ENCODE data around the gene PHF1.

Gene PHF1

DNA sequence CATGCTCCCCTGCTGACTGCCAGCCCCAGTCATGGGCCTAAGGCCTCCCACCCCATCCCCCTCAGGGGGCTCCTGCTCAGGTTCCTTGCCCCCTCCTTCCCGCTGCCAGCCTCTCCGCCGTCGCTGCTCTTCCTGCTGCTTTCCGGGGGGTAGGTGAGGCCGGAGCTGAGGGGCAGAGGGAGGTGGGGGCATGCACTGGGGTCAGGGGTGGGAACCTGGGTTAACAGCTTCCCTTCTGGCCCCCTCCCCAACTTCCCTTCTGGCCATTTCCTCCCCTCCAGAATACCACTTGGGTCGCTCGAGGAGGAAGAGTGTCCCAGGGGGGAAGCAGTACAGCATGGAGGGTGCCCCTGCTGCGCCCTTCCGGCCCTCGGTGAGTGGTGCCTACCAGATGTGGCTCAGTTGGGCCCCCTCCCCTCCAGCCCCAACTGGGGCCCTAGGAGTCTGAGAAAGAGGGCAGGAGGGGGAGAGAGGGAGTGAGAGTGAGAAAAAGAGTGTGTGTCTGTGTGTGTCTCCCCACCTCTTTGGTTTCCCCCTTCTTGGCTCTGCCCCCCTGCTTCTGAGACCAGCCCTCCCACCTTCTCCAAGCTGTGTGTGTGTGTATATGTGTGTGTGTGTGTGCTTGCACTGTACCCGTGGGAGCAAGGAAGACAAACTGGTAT lies 21.2 kb downstream of the PHF1 start:
- DNase-seq (ENCODE audit: low read depth in 2 of 2) = no peak

GRCh38 chr6:33432546-33432945 lies 21.7 kb downstream of the PHF1 start:
- DNase-seq (ENCODE audit: low read depth in 2 of 2) = no peak

- no peak for DNase-seq (ENCODE audit: low read depth in 2 of 2)
These were observed 22.3 kb downstream of the PHF1 start for GRCh38 chr6:33433001-33433543.

GRCh38 chr6:33433544-33434191 lies 22.9 kb downstream of the PHF1 start:
- DNase-seq (ENCODE audit: low read depth in 2 of 2) = no peak

DNA sequence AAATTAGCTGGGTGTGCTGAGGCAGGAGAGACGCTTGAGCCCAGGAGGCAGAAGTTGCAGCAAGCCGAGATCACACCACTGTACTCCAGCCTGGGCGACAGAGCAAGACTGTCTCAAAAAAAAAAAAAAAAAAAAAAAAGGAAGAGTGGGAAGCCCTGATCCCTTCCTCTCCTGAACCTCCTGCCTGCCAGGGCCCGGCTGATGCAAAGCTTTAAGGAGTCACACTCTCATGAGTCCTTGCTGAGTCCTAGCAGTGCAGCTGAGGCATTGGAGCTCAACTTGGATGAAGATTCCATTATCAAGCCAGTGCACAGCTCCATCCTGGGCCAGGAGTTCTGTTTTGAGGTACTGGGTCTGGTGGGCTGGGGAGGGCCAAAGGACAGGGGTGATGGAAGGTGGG lies 24.1 kb downstream of the PHF1 start:
- no peak for DNase-seq (ENCODE audit: low read depth in 2 of 2)

GRCh38 chr6:33437666-33438065 lies 26.9 kb downstream of the PHF1 start:
- no peak for DNase-seq (ENCODE audit: low read depth in 2 of 2)

DNA sequence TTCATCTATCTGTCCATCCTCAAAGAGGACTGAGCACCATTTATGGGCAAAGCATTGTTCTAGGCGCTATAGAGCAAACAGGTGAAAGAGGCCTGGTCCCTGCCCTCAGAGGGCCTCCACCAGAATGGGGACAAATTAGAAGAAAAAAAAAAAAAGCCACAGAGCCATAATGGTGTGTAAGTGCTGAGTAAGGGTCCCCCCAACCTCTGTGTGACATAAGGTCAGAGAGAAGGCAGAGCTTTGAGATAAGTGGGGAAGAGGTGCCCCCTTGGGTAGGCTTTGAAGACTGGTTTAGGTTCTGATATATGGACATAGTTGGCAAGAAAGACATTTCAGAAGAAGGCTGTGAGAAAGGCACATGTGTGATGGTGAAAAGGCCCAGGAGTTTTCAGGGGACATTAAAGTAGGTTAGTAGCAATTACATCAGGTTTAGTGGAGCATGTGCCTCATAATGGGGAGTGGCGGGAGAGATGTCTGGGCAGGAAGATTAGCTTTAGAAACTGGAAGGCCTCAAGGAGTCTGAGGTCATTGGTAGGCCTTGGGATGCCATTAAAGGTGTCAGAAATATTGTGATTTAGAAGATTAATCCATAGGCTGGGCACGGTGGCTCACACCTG lies 28.3 kb downstream of the PHF1 start:
- DNase-seq (ENCODE audit: low read depth in 2 of 2) = no peak

GRCh38 chr6:33439956-33440648 lies 29.3 kb downstream of the PHF1 start:
- DNase-seq (ENCODE audit: low read depth in 2 of 2) = no peak

DNA sequence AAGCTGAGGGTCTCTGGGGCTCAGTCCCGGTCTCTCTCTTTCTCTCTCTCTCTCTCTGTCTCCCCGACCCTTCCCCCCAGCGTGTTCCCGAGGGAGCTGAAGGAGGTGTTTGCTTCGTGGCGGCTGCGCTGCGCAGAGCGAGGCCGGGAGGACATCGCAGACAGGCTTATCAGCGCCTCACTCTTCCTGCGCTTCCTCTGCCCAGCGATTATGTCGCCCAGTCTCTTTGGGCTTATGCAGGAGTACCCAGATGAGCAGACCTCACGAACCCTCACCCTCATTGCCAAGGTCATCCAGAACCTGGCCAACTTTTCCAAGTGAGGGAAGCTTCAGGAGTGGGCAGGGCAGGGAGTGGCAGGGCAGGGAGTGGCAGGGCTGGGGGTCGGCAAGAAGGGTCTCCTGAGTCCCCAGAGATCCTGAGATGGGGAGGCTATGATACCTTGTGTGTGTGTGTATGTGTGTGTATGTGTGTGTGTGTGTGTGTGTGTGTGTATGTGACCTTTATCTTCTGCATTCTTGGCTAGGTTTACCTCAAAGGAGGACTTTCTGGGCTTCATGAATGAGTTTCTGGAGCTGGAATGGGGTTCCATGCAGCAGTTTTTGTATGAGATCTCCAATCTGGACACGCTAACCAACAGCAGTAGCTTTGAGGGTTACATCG lies 30.0 kb downstream of the PHF1 start:
- no peak for DNase-seq (ENCODE audit: low read depth in 2 of 2)

- no peak for DNase-seq (ENCODE audit: low read depth in 2 of 2)
These were observed 30.6 kb downstream of the PHF1 start for GRCh38 chr6:33441457-33441856.

- DNase-seq (ENCODE audit: low read depth in 2 of 2) = no peak
These were observed 31.5 kb downstream of the PHF1 start for GRCh38 chr6:33442283-33442682.

DNA sequence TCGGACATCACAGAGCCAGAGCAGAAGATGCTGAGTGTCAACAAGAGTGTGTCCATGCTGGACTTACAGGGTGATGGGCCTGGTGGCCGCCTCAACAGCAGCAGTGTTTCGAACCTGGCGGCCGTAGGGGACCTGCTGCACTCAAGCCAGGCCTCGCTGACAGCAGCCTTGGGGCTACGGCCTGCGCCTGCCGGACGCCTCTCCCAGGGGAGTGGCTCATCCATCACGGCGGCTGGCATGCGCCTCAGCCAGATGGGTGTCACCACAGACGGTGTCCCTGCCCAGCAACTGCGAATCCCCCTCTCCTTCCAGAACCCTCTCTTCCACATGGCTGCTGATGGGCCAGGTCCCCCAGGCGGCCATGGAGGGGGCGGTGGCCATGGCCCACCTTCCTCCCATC lies 32.2 kb downstream of the PHF1 start:
- DNase-seq (ENCODE audit: low read depth in 2 of 2) = no peak

GRCh38 chr6:33443619-33444504 lies 33.0 kb downstream of the PHF1 start:
- no peak for DNase-seq (ENCODE audit: low read depth in 2 of 2)

DNA sequence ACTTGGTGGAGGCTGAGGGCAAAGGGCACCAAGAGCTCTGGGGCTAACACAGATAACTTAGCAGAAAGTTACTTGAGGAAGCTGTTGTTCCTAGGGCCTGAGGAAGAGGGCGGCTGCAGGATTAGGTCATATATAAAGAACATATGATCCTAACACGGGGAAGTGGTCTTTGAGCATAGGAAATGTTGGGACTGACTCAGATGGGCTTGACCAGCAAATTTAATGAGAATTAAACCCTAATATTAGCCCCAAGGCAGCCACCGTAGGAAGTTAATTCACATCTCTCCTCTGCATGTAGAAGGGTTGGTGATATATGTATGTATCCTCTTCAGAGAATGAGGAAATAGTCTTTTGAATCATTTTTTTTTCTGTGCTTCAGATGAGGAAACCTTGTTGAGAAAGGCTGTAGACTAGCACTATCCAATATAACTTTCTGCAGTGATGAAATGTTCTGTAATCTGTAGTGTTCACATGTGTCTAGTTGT lies 34.3 kb downstream of the PHF1 start:
- no peak for DNase-seq (ENCODE audit: low read depth in 2 of 2)

DNA sequence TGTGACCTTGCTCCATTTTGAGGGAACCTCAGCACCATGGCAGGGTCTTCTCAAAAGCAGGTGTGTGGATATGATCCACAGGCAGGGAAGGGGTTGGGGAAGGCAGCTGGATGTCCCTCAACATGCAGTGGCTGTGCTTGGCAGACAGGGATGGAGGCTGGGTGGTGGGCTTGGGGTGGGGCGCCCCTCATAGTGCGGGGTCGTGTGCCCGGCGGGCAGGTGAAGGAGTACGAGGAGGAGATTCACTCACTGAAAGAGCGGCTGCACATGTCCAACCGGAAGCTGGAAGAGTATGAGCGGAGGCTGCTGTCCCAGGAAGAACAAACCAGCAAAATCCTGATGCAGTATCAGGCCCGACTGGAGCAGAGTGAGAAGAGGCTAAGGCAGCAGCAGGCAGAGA lies 35.5 kb downstream of the PHF1 start:
- no peak for DNase-seq (ENCODE audit: low read depth in 2 of 2)

GRCh38 chr6:33450434-33450833 lies 39.6 kb downstream of the PHF1 start:
- DNase-seq (ENCODE audit: low read depth in 2 of 2) = no peak

DNA sequence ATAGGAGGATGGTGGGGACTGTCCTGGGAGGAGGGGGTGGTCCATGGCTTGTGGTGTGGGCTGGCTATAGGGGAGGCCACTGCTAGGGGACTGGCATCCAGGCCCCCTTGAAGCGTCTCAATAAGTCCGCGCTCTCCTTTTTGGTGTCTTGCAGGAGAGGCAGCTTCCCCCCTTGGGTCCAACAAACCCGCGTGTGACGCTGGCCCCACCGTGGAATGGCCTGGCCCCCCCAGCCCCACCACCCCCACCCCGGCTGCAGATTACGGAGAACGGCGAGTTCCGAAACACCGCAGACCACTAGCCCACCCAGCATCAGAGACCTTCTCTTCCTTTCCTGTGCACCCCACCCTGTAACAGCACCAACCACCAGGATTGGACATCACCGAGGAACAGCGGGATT lies 40.8 kb downstream of the PHF1 start:
- DNase-seq (ENCODE audit: low read depth in 2 of 2) = no peak

DNA sequence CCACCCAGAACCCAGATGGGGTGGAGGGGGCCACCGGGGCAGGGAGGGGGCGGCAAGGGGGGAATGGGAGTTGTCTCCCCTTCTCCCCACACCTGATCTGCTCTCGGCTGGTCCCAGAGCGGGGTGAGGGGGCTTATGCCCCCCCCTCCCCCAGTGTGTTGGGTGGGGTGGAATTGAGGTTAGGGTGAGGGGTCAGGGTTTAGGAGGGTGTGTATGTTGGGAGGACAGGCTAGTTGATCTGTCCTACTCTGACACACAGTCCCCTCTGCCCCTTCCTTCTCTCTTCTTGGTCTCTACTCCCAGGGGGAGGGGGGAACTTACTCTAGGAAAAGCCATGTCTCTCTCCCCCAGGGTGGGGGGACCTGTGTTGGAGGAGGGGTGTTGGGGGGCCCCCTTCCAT lies 41.7 kb downstream of the PHF1 start:
- no peak for DNase-seq (ENCODE audit: low read depth in 2 of 2)

- no peak for DNase-seq (ENCODE audit: low read depth in 2 of 2)
These were observed 42.7 kb downstream of the PHF1 start for GRCh38 chr6:33453393-33454008.

All from stimulated activated CD8-positive, alpha-beta memory T cell treated with anti-CD3 and anti-CD28 coated beads, Interleukin-7, amount 100 ng/mL, for 4 hours (primary cell).